K562 (cell line): ENCODE data around the gene EHMT2. TPM values are rescaled to one million over a fixed set of nuclear protein-coding genes. Genes with fewer than 3 reads are reported as not detected.

Source experiments
- ATAC-seq: fragments of 200-7000 bp; cut with Tn5 transposase; 3 replicates; pipeline ENCODE4 v1.9.1; 2020; ENCODE audit warnings: moderate library complexity
- Bru-seq: library from RNA; stranded (reverse); fragments of 400-500 nt; gene quantifications from one replicate; lab custom pipeline; 2021; lab: Mats Ljungman, UMichigan
- BruChase-seq, 2 experiments: library from RNA; stranded (reverse); fragments of 400-500 nt; gene quantifications; one replicate each; lab custom pipeline; 2021; lab: Mats Ljungman, UMichigan
- BruUV-seq: library from RNA; stranded (reverse); fragments of 400-500 nt; replicated peaks from 2 replicates; lab custom pipeline; 2021; lab: Mats Ljungman, UMichigan
- CTCF ChIA-PET: fragments of 300-600 bp; formaldehyde crosslinking; extraction: SDS; loops from one replicate; lab custom pipeline; 2021; ENCODE audit warnings: low intra/inter-chr PET ratio; lab: Yijun Ruan, JAX
- POLR2A ChIA-PET: fragments of 300-600, 350-650 bp; sonication (Branson Sonifier 250); formaldehyde crosslinking; extraction: SDS; loops from one replicate; lab custom pipeline; 2021; ENCODE audit warnings: antibody characterized with exemption, inconsistent platforms; lab: Yijun Ruan, JAX
- DNase-seq, 4 experiments: peaks; one replicate each; pipeline versions ENCODE4 v3.0.0 to v3.0.0-alpha.2; 2011 to 2018; ENCODE audit warnings: low spot score in 3 of 4, mixed read lengths in 3 of 4; ENCODE audit errors: extremely low read depth in 1 of 4
- FAIRE-seq: peaks from 2 replicates; lab custom pipeline; 2011; peaks lifted over from hg19 to GRCh38; lab: Jason Lieb, UNC
- H2AFZ ChIP-seq: 2 replicates; pipeline ENCODE4 v1.6.0; 2011; ENCODE audit warnings: low read depth, low read length, control low read depth, inconsistent platforms
- H3K27ac ChIP-seq: fragments of 200-600 bp; 3 replicates; pipeline ENCODE4 v1.8.0; 2011; ENCODE audit warnings: low read depth, mild to moderate bottlenecking, control low read depth, inconsistent platforms, low read length, moderate library complexity, mixed read lengths; ENCODE audit errors: extremely low read depth
- H3K27me3 ChIP-seq, 2 experiments: fragments of 300-600 bp in 1 of 2; 2 replicates in 1 of 2; 3 replicates in 1 of 2; pipeline versions ENCODE4 v1.6.0 to v1.8.0; 2011; ENCODE audit warnings: inconsistent platforms in 2 of 2, low read length in 2 of 2, mild to moderate bottlenecking in 1 of 2, mixed read lengths in 1 of 2, moderate library complexity in 1 of 2; ENCODE audit not compliant: control insufficient read depth in 2 of 2, insufficient read depth in 2 of 2
- H3K36me3 ChIP-seq: fragments of 300-600 bp; 3 replicates; pipeline ENCODE4 v1.8.0; 2011; ENCODE audit warnings: mild to moderate bottlenecking, low read length, inconsistent platforms; ENCODE audit not compliant: control insufficient read depth, insufficient read depth
- H3K4me1 ChIP-seq, 2 experiments: fragments of 200-600 bp in 1 of 2; replicated peaks in 1 of 2; 2 replicates in 1 of 2; 3 replicates in 1 of 2; pipeline versions ENCODE4 v1.5.1 to v1.8.0; 2011; ENCODE audit warnings: inconsistent platforms in 2 of 2, low read length in 2 of 2, mild to moderate bottlenecking in 1 of 2, mixed read lengths in 1 of 2, moderate library complexity in 1 of 2; ENCODE audit not compliant: control insufficient read depth in 2 of 2, insufficient read depth in 2 of 2
- H3K4me2 ChIP-seq: 2 replicates; pipeline ENCODE4 v1.6.1; 2011; ENCODE audit warnings: low read length, control low read depth, inconsistent platforms, mixed read lengths; ENCODE audit not compliant: insufficient read depth
- H3K4me3 ChIP-seq: fragments of 200-600 bp; sonication (generic), shearing (Covaris generic); 2 replicates; pipeline ENCODE4 v1.5.1; 2016; ENCODE audit warnings: control low read depth, inconsistent platforms
- H3K79me2 ChIP-seq: fragments of 200-600 bp; 3 replicates; pipeline ENCODE4 v1.8.0; 2011; ENCODE audit warnings: low read length, inconsistent platforms; ENCODE audit not compliant: control insufficient read depth, insufficient read depth
- H3K9ac ChIP-seq, 2 experiments: 2 replicates each; pipeline versions ENCODE4 v1.6.0 to v1.6.1; 2011; ENCODE audit warnings: low read depth in 2 of 2, low read length in 2 of 2, control low read depth in 1 of 2, inconsistent platforms in 1 of 2, mild to moderate bottlenecking in 1 of 2, mixed read lengths in 1 of 2; ENCODE audit not compliant: insufficient read depth in 1 of 2
- H3K9me1 ChIP-seq: one replicate; pipeline ENCODE4 v1.6.0; 2011; ENCODE audit warnings: inconsistent platforms, mild to moderate bottlenecking, low read length, moderate library complexity; ENCODE audit not compliant: control insufficient read depth, insufficient read depth
- H3K9me3 ChIP-seq: replicated peaks from 2 replicates; pipeline ENCODE4 v1.5.1; 2011; ENCODE audit warnings: low read depth, low read length, inconsistent platforms; ENCODE audit not compliant: control insufficient read depth, insufficient read depth
- H4K20me1 ChIP-seq: replicated peaks from 2 replicates; pipeline ENCODE4 v1.6.1; 2011; ENCODE audit warnings: low read length, inconsistent platforms, mixed read lengths; ENCODE audit not compliant: control insufficient read depth, insufficient read depth
- CBX2 ChIP-seq: fragments of 200-600 bp; sonication (generic); IDR thresholded peaks from one replicate; pipeline ENCODE4 v1.6.1; 2012; ENCODE audit warnings: mild to moderate bottlenecking, low read length, inconsistent platforms; ENCODE audit not compliant: insufficient read depth, poor library complexity, severe bottlenecking
- CBX3 ChIP-seq, 2 experiments: IDR thresholded peaks; 1 replicate in 1 of 2; 2 replicates in 1 of 2; pipeline ENCODE4 v1.6.1; 2012; ENCODE audit warnings: inconsistent platforms in 2 of 2, low read length in 2 of 2, borderline replicate concordance in 1 of 2, control low read depth in 1 of 2
- EP300 ChIP-seq: IDR thresholded peaks from 2 replicates; pipeline ENCODE4 v1.6.1; 2012; ENCODE audit warnings: low read length, improper control_type of control experiment
- GABPA ChIP-seq: fragments of 200-800 bp; sonication (Bioruptor generic); conservative IDR thresholded peaks from 2 replicates; pipeline ENCODE4 v1.6.1; 2016; ENCODE audit warnings: low read depth, missing genetic modification characterization, missing compliant biosample characterization
- JUND ChIP-seq, 2 experiments: IDR thresholded peaks; 2 replicates in 1 of 2; 3 replicates in 1 of 2; pipeline ENCODE4 v1.6.1; 2011; ENCODE audit warnings: borderline replicate concordance in 2 of 2, low read depth in 2 of 2, low read length in 2 of 2, improper control_type of control experiment in 1 of 2, missing biosample characterization in 1 of 2, missing genetic modification characterization in 1 of 2, missing genetic modification reagents in 1 of 2
- KDM5B ChIP-seq: fragments of 200-600 bp; sonication (generic); IDR thresholded peaks from 2 replicates; pipeline ENCODE4 v1.6.1; 2012; ENCODE audit warnings: low read depth, mild to moderate bottlenecking, moderate library complexity, low read length, control low read depth, inconsistent platforms; ENCODE audit not compliant: insufficient replicate concordance
- L3MBTL2 ChIP-seq: fragments of 450-650 bp; IDR thresholded peaks from 2 replicates; pipeline ENCODE4 v1.6.1; 2016; ENCODE audit warnings: mild to moderate bottlenecking, moderate library complexity
- PHF8 ChIP-seq: fragments of 200-600 bp; sonication (generic); IDR thresholded peaks from 2 replicates; pipeline ENCODE4 v1.6.1; 2012; ENCODE audit warnings: mixed run types, mild to moderate bottlenecking, inconsistent platforms, low read length, moderate library complexity, borderline replicate concordance
- TRIM28 ChIP-seq: fragments of 450-650 bp; IDR thresholded peaks from 2 replicates; pipeline ENCODE4 v1.6.1; 2017
- ZKSCAN1 ChIP-seq: fragments of 150-350 bp; IDR thresholded peaks from 2 replicates; pipeline ENCODE4 v1.6.1; 2016; ENCODE audit warnings: low read depth, low read length
- ZNF431 ChIP-seq: sonication (generic); formaldehyde crosslinking; IDR thresholded peaks from 2 replicates; pipeline ENCODE4 v1.8.0; 2022; ENCODE audit warnings: mild to moderate bottlenecking, missing genetic modification reagents
- WGBS: fragments of 100-300 bp; shearing (Covaris generic); methylation state at CpG from one replicate; pipeline ENCODE4 v1.1.6; 2016; ENCODE audit warnings: low coverage, mixed read lengths; ENCODE audit not compliant: insufficient coverage; ENCODE audit errors: missing lambda C conversion rate; 5-methylcytosine and 5-hydroxymethylcytosine counted together
- in situ Hi-C: fragments of 300-500 bp; cut with MboI; formaldehyde crosslinking; loops from 4 replicates; pipeline ENCODE4 v1.15.0; 2018; ENCODE audit warnings: inconsistent platforms, mixed read lengths
- intact Hi-C: fragments of 100-400 bp; cut with micrococcal nuclease; formaldehyde crosslinking; loops from 2 replicates; pipeline ENCODE4 v1.14.2; 2022
- long read RNA-seq, 3 experiments: library from polyadenylated mRNA in 2 of 3; library from RNA in 1 of 3; unstranded in 2 of 3; stranded (forward) in 1 of 3; transcript quantifications; one replicate each; pipeline ENCODE4 v2.0.0, GENCODE V29; 2019 to 2022
- polyA minus RNA-seq, 3 experiments: library from RNA; depleted of rRNA, polyadenylated mRNA; stranded (reverse); fragments of >200 nt; gene quantifications; 2 replicates each; pipeline ENCODE4 v1.2.3, GENCODE V29; 2011
- polyA plus RNA-seq, 8 experiments: library from polyadenylated mRNA; depleted of rRNA in 4 of 8; stranded (reverse) in 5 of 8; unstranded in 3 of 8; fragments of >200 nt; fragmentation: Nextera tagmentation in 2 of 8; fragmentation: Illumina TruSeq in 1 of 8; extraction: Ambion mirVana in 2 of 8; extraction: Trizol in 1 of 8; gene quantifications; 2 replicates each; pipeline versions ENCODE4 v1.2.1 to v1.2.3, GENCODE V29; 2011 to 2014; ENCODE audit warnings: inconsistent platforms in 1 of 8, missing spikeins in 1 of 8
- total RNA-seq, 7 experiments: library from RNA; depleted of rRNA in 6 of 7; stranded (reverse); fragments of >200 nt in 6 of 7; fragmentation: Illumina TruSeq in 2 of 7; extraction: Trizol in 2 of 7; gene quantifications; 2 replicates each; pipeline versions ENCODE4 v1.2.1 to v1.2.3, GENCODE V29; 2011 to 2021; ENCODE audit warnings: low replicate concordance in 1 of 7
- TF ChIP-seq, protein P1 (sequence below): fragments of 250-450 bp; sonication (Bioruptor Pico); IDR thresholded peaks from 2 replicates; pipeline ENCODE4 v1.8.0; 2022; ENCODE audit warnings: moderate library complexity, mild to moderate bottlenecking, inconsistent platforms
- TF ChIP-seq, protein P2 (sequence below), 2 experiments: fragments of 450-650 bp in 1 of 2; sonication (generic) in 1 of 2; formaldehyde crosslinking; conservative IDR thresholded peaks; 2 replicates each; pipeline versions ENCODE4 v1.4.0 to v1.8.1; 2020 to 2022; ENCODE audit warnings: mild to moderate bottlenecking in 1 of 2, missing genetic modification reagents in 1 of 2

EHMT2 gene
- 69.0 and 119 TPM in 2 replicates for total RNA-seq (2011; cell fraction: chromatin; rRNA removed; ENCODE audit: low replicate concordance)
- 74.9 and 75.4 TPM in 2 replicates for total RNA-seq (2011; cell fraction: nucleolus; rRNA removed)
- 62.5 and 71.7 TPM in 2 replicates for total RNA-seq (2011; cell fraction: nucleoplasm; rRNA removed)
- 42.0 and 61.8 TPM in 2 replicates for total RNA-seq (2014; rRNA removed)
- 16.5 and 24.5 TPM in 2 replicates for total RNA-seq (2014; rRNA removed; fragmentation: Illumina TruSeq; extraction: Trizol)
- 38.5 and 42.9 TPM in 2 replicates for total RNA-seq (2015; rRNA removed; fragmentation: Illumina TruSeq; extraction: Trizol)
- 61.7 and 63.8 TPM in 2 replicates for total RNA-seq (2021)
- polyA plus RNA-seq (2011; rRNA removed), result 29.1 and 49.4 TPM in 2 replicates
- polyA plus RNA-seq (2011; cell fraction: cytosol; rRNA removed), result 39.1 and 46.6 TPM in 2 replicates
- polyA plus RNA-seq (2011; cell fraction: nucleus; rRNA removed), result 121 and 148 TPM in 2 replicates
- 70.5 and 80.9 TPM in 2 replicates for polyA plus RNA-seq (2012)
- 56.5 and 61.4 TPM in 2 replicates for polyA plus RNA-seq (2014; fragmentation: Illumina TruSeq; extraction: Trizol)
- 1 to 10 TPM; 2.1 to 4.1 TPM for polyA plus RNA-seq (2014; fragmentation: Nextera tagmentation; extraction: Ambion mirVana)
- 41.2 and 44.9 TPM in 2 replicates for polyA plus RNA-seq (2014; rRNA removed)
- polyA minus RNA-seq (2011; rRNA and poly(A)+ RNA removed), result 31.6 and 42.3 TPM in 2 replicates
- polyA minus RNA-seq (2011; cell fraction: cytosol; rRNA and poly(A)+ RNA removed), result 38.8 and 54.2 TPM in 2 replicates
- polyA minus RNA-seq (2011; cell fraction: nucleus; rRNA and poly(A)+ RNA removed), result 16.0 and 25.3 TPM in 2 replicates
- Bru-seq, nascent RNA, result percentile 65 among the genes with signal in this experiment
- BruChase-seq, experiment 1, labeled RNA remaining after a 2-hour chase, result percentile 68 among the genes with signal in this experiment
- BruChase-seq, experiment 2, labeled RNA remaining after a 6-hour chase, result percentile 80 among the genes with signal in this experiment
- long read RNA-seq, experiment 1, full-length matches to known transcripts, result 25 of 101 reads
- long read RNA-seq, experiment 1, partial matches to known transcripts, result 64 of 101 reads
- long read RNA-seq, experiment 1, other reads (novel, unspliced or antisense), result 12 of 101 reads
- long read RNA-seq, experiment 2, full-length matches to known transcripts, result 8 of 84 reads
- long read RNA-seq, experiment 2, partial matches to known transcripts, result 53 of 84 reads
- long read RNA-seq, experiment 2, other reads (novel, unspliced or antisense), result 23 of 84 reads
- long read RNA-seq, experiment 3, partial matches to known transcripts, result 8 of 14 reads
- long read RNA-seq, experiment 3, other reads (novel, unspliced or antisense), result 3 of 14 reads

DNA sequence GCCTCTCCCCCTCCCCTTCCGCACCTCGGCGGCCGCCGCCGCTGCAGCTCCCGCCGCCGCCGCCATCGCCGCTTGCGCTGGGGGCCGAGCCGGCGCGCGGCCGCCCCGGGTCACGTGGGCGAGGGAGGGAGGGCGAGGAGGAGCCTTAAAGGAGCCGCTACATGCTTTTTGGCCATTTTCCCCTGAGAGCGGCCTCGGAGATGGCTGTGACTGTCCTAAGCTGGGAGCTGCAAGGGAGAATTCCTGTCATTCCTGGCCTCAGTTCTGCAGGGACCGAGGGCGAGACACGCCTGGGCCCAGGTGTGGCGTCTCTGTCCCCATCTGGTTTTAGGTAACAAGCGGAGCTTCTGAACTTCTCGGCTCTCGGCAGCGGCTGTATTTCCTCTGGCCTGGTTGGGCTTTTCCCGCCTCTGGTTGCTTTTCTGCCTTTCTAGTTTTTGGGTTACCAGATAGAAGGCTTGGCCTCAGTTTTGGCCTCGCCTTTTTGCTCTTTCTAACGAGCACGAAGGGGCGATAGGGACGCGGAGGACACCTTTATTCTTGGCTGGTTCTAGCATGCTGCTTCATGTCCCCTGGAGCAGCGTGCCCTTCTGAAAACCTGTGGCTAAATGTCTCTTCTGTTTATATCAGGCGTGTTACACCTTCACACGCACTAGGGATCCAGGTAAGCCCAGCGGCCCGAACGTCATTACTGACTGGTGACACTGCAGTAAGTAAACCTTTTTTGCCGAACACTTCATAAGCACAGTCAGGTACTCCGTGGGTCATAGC is at the start of gene EHMT2:
Gene EHMT2 (minus strand): TSS at position 87 of the 771 bp plus-strand sequence. CDS start 21 bp downstream, at position 66.
- ATAC-seq (peak; percentile 77), DNase-seq (peak; percentile 92 to 95 (median 93)), FAIRE-seq (peak; percentile 86)
- intact Hi-C loops, result no loop called here
- Histone ChIP-seq H3K9me1 (no peaks in the 10 kb centered on the region), H3K4me1 (peaks cover 29 to 43% of the 10 kb centered on the region in 2 experiments; a peak in 4 of 5 replicates), H3K4me3 (peak within 1 kb of the TSS; percentile 68), H4K20me1 (peaks cover 3% of the 10 kb centered on the region; the same call in 1 of the 2 replicates), H3K9ac (peak within 1 kb of the TSS; percentile 91 to 99), H3K27me3 (no peaks in the 10 kb centered on the region), H3K9me3 (no peaks in the 10 kb centered on the region), H2AFZ (peak within 1 kb of the TSS; percentile 95), H3K79me2 (peaks cover 49% of the 10 kb centered on the region), H3K36me3 (peaks cover 43% of the 10 kb centered on the region), H3K4me2 (peak within 1 kb of the TSS; percentile 97), H3K27ac (peak within 1 kb of the TSS; percentile 84)
- in situ Hi-C loops, result no loop called here
- CTCF ChIA-PET, result no interaction called here
- WGBS, result 0% methylated on average over 47 of the region's 49 CpGs
- BruUV-seq, result TSS peak; percentile 91
- POLR2A ChIA-PET, result interaction anchor here (0.6 to 2.4 kb wide), 18 partner anchors 8 to 237 kb away, joined by 3 to 10 read pairs (median 4); partner anchors contain the start of genes CSNK2B, DXO, GPANK1 and HSPA1B
- TF ChIP-seq, protein P1, sequence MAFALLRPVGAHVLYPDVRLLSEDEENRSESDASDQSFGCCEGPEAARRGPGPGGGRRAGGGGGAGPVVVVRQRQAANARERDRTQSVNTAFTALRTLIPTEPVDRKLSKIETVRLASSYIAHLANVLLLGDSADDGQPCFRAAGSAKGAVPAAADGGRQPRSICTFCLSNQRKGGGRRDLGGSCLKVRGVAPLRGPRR (CRISPR knock-in tag), result no peak
- no peak for TF ChIP-seq CBX2
- TF ChIP-seq L3MBTL2, result peak; percentile 37; the same call in 1 of the 2 replicates
- no peak for TF ChIP-seq TRIM28
- TF ChIP-seq EP300, result no peak
- TF ChIP-seq JUND (IDR thresholded peaks at IDR 0.05; ENCODE audit: borderline replicate concordance, low read depth, low read length), result 0 out of 2 replicates have a peak, but pooled peaks have one; percentile 1
- TF ChIP-seq JUND (tag; IDR thresholded peaks at IDR 0.05; ENCODE audit: borderline replicate concordance, low read depth, low read length), result 0 out of 3 replicates have a peak, but pooled peaks have one; percentile 6
- TF ChIP-seq PHF8, result peak; percentile 70; the same call in 1 of the 2 replicates
- peak; percentile 44 for TF ChIP-seq GABPA (tag)
- TF ChIP-seq ZKSCAN1, result 0 out of 2 replicates have a peak, but pooled peaks have one; percentile 20
- 0 out of 3 replicates have a peak, but pooled peaks of 1 of the 2 experiments have one; percentile 39 for TF ChIP-seq CBX3 (IDR thresholded peaks at IDR 0.05; ENCODE audit: borderline replicate concordance in 1 of 2, low read length in 2 of 2)
- TF ChIP-seq, protein P2, sequence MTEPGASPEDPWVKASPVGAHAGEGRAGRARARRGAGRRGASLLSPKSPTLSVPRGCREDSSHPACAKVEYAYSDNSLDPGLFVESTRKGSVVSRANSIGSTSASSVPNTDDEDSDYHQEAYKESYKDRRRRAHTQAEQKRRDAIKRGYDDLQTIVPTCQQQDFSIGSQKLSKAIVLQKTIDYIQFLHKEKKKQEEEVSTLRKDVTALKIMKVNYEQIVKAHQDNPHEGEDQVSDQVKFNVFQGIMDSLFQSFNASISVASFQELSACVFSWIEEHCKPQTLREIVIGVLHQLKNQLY (CRISPR knock-in tag; conservative IDR thresholded peaks at IDR 0.05), result peak in 1 of 2 experiments; percentile 82; a peak in 1 of 4 replicates
- peak; percentile 69 for TF ChIP-seq KDM5B
- TF ChIP-seq ZNF431 (CRISPR knock-in tag), result no peak
